GM21447 (cell line): ENCODE measurements around the gene SH3BP4.

ENCODE experiments used
- ATAC-seq: cut with Tn5 transposase; IDR thresholded peaks from one replicate; pipeline ENCODE4 v1.9.1; 2021; ENCODE audit not compliant: unreplicated experiment

The SH3BP4 gene

GRCh38 chr2:235083822-235084221 is 132.0 kb downstream of the SH3BP4 start:
- no peak for ATAC-seq

DNA sequence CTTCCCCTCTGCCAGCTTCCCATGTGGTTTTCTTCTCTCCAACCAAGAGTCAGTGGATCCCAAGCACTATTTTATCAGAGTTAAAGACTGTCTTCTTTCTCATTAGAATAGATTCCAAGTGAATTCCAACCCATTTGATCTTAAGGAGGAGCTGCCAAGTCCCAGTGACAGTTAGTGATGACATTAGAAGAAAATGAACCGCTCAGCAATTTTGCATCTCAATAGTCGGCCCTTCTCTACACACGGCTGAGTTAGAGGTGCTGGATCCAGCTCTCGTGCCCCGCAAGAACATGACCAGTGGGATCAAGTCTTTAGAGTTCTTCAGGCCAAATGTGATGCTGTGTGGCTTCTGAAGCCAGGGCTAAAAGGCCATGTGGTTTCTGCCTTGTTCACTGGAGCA is 132.6 kb downstream of the SH3BP4 start:
- ATAC-seq = no peak

DNA sequence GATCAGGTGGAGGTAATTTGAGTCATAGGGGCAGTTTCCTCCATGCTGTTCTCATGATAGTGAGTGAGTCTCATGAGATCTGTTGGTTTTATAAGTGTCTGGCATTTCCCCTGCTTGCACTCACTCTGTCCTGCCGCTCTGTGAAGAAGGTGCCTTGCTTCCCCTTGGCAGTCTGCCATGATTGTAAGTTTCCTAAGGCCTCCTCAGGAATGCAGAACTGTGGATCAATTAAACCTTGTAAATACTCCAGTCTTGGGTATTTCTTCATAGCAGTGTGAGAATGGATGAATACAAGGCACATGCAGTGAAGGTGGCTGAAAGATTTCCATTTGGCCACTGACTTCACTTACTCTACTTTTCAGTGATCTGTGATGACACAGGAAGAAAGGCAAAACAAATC is 133.7 kb downstream of the SH3BP4 start:
- no peak for ATAC-seq

GRCh38 chr2:235086481-235087184 is 134.8 kb downstream of the SH3BP4 start:
- ATAC-seq = no peak

GRCh38 chr2:235087832-235088495 is 136.1 kb downstream of the SH3BP4 start:
- ATAC-seq = no peak

DNA sequence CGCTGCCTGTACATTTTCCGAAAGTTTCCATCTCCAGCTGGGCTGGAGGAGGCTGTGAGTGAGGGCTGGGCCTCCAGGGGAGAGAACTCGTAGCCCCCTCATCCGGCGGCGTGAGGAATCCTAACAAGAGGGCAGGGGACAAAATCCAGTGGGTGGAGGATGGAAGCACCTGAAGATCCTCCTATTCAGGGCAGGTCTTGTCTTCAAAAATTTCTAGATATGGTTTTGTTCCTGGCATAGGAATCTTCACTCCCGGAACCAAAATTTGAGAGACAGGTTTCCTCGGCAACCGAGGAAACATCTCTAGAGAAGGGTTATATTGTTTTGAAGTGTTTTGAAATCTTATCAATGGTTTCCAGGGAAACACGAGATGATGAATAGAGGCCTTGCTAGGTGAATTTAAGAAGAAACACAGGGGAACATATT is 136.7 kb downstream of the SH3BP4 start:
- no peak for ATAC-seq

GRCh38 chr2:235091421-235091820 is 139.6 kb downstream of the SH3BP4 start:
- ATAC-seq = no peak

DNA sequence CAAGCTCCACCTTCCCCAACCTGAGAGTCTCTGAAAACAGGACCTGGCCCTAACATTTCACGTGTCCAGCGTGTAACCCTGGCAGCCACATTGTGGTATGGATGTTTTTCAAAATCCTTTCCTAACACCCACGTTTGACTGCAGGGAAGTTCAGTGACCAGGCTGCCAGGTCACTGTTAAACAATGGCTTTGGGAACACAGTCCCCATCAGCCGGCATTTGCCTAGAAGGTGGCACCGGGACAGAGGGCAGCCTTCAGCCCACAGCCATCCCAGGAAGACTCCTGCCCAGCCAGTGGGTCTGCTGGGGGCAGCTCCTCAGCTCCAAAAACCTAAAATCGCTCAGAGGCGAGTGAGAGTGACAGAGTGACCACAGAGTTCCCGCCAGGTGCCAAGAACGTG is 140.2 kb downstream of the SH3BP4 start:
- no peak for ATAC-seq

- ATAC-seq = no peak
Measured at GRCh38 chr2:235092433-235093223, 140.8 kb downstream of the SH3BP4 start.

DNA sequence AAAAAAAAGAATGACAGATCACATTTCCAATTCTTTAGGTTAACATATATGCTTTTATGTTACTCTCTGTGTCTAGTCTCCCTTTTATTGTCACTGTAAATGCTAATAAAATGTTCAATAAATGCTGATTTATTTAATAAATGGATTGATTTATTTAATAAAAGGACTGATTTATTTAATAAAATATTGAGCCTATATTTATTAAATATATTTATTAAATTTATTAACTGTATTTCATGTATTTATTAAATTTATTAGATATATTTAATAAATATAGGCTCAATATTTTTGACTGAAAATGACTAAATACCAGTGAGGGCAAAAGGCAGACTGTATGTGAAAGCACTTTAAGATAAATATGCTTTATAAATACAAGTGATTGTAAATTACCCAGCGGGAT is 142.6 kb downstream of the SH3BP4 start:
- ATAC-seq = no peak

- ATAC-seq = no peak
Measured at GRCh38 chr2:235095569-235095968, 143.8 kb downstream of the SH3BP4 start.

DNA sequence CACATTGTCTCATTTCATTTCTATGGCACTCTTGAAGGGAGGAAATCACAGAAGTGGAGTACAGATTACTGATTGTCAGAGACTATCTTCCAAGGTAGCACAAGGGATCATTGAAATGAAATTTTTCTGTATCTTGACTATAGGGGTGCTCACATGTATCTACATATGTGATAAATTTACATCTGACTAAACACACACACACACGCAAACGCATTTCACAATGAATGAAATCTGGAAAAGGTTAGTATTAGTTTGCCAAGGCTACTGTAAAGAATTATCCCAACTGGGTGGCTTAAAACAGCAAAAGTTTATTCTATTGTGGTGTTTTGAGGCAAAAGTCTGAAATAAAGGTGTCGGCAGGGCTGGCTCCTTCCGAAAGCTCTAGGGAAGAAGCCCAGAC is 144.6 kb downstream of the SH3BP4 start:
- no peak for ATAC-seq

- no peak for ATAC-seq
Measured at GRCh38 chr2:235097196-235097595, 145.4 kb downstream of the SH3BP4 start.

- no peak for ATAC-seq
Measured at GRCh38 chr2:235098269-235098668, 146.5 kb downstream of the SH3BP4 start.

GRCh38 chr2:235098736-235099494 is 147.1 kb downstream of the SH3BP4 start:
- ATAC-seq = no peak

- no peak for ATAC-seq
Measured at GRCh38 chr2:235102896-235103295, 151.1 kb downstream of the SH3BP4 start.
